Measurements from ENCODE around the gene RALGAPB.
"Not testable (repeated sequence)": the region's sequence is repeated elsewhere in the genome, so short reads cannot be mapped to it uniquely, and the experiment has no call there.

- TF ChIP-seq CTCF (conservative IDR thresholded peaks at IDR 0.05; ENCODE audit: low read depth, low read length); EZH2 (IDR thresholded peaks at IDR 0.05; ENCODE audit: low read length, unreplicated experiment); EZH2phosphoT487 (IDR thresholded peaks at IDR 0.05; ENCODE audit: borderline replicate concordance, low read length): not testable (repeated sequence)
These were observed 11.5 kb upstream of the RALGAPB start for GRCh38 chr20:38461167-38461566.
